SU-DHL-6 (cell line): ENCODE data around the gene CHAT.

Experiments
- CTCF ChIP-seq: fragments of 200-600 bp; sonication (generic); IDR thresholded peaks from one replicate; pipeline ENCODE4 v1.5.1; 2017; ENCODE audit warnings: antibody characterized with exemption, mild to moderate bottlenecking, low read length, moderate library complexity; ENCODE audit not compliant: insufficient read depth, poor library complexity, severe bottlenecking
- EZH2phosphoT487 ChIP-seq: fragments of 200-600 bp; sonication (generic), shearing (Covaris generic); conservative IDR thresholded peaks from 2 replicates; pipeline ENCODE4 v1.6.1; 2018; ENCODE audit warnings: mild to moderate bottlenecking, antibody characterized with exemption, low read length, moderate library complexity, mixed read lengths

GRCh38 chr10:49655099-49655498, 41.3 kb downstream of the CHAT start:
- TF ChIP-seq CTCF (no peak), EZH2phosphoT487 (no peak)
